IMR-90 (cell line): Measurements from ENCODE around the gene RUSC1.

ENCODE experiments used
- POLR2A ChIP-seq: IDR thresholded peaks from 2 replicates; pipeline ENCODE4 v1.6.1; 2012; ENCODE audit warnings: mild to moderate bottlenecking, low read depth, low read length
- TF ChIP-seq, protein P1 (sequence below): conservative IDR thresholded peaks from 2 replicates; pipeline ENCODE4 v1.5.1; 2012; ENCODE audit warnings: mild to moderate bottlenecking, low read depth, low read length, improper control_type of control experiment
- TF ChIP-seq, protein P2 (sequence below): fragments of 150-350 bp; IDR thresholded peaks from 2 replicates; pipeline ENCODE4 v1.6.1; 2017; ENCODE audit warnings: mild to moderate bottlenecking, antibody characterized with exemption, low read length, low read depth

DNA sequence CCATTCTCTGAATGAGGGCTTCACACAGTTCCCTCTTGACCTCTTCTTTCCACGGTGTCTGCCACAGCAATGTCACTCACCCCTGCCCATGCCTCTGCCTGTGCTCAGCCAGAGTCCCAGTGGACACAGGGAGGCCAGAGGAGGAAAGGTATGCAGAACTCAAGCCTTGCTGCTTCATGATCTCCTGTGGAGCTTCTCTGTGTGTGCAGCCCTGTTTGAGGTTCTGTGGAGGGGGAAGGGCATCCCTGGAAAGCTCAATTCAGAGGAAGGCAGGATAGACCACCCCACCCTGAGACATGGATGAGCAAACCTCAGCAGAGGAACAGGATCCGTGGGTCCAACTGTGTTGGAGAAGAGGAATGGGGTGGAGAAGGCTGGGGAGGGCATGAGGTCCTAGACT is 41.4 kb upstream of the RUSC1 start:
- TF ChIP-seq, protein P1, sequence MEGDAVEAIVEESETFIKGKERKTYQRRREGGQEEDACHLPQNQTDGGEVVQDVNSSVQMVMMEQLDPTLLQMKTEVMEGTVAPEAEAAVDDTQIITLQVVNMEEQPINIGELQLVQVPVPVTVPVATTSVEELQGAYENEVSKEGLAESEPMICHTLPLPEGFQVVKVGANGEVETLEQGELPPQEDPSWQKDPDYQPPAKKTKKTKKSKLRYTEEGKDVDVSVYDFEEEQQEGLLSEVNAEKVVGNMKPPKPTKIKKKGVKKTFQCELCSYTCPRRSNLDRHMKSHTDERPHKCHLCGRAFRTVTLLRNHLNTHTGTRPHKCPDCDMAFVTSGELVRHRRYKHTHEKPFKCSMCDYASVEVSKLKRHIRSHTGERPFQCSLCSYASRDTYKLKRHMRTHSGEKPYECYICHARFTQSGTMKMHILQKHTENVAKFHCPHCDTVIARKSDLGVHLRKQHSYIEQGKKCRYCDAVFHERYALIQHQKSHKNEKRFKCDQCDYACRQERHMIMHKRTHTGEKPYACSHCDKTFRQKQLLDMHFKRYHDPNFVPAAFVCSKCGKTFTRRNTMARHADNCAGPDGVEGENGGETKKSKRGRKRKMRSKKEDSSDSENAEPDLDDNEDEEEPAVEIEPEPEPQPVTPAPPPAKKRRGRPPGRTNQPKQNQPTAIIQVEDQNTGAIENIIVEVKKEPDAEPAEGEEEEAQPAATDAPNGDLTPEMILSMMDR, result no peak
- TF ChIP-seq, protein P2, sequence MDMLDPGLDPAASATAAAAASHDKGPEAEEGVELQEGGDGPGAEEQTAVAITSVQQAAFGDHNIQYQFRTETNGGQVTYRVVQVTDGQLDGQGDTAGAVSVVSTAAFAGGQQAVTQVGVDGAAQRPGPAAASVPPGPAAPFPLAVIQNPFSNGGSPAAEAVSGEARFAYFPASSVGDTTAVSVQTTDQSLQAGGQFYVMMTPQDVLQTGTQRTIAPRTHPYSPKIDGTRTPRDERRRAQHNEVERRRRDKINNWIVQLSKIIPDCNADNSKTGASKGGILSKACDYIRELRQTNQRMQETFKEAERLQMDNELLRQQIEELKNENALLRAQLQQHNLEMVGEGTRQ, result no peak
- TF ChIP-seq POLR2A, result no peak
